SU-DHL-6 (cell line): ENCODE results near the gene CYP2E1.

Experiments used
- CTCF ChIP-seq: fragments of 200-600 bp; sonication (generic); IDR thresholded peaks from one replicate; pipeline ENCODE4 v1.5.1; 2017; ENCODE audit warnings: antibody characterized with exemption, mild to moderate bottlenecking, low read length, moderate library complexity; ENCODE audit not compliant: insufficient read depth, poor library complexity, severe bottlenecking
- EZH2phosphoT487 ChIP-seq: fragments of 200-600 bp; sonication (generic), shearing (Covaris generic); conservative IDR thresholded peaks from 2 replicates; pipeline ENCODE4 v1.6.1; 2018; ENCODE audit warnings: mild to moderate bottlenecking, antibody characterized with exemption, low read length, moderate library complexity, mixed read lengths

- no peak for TF ChIP-seq CTCF
- TF ChIP-seq EZH2phosphoT487: no peak
Observed at GRCh38 chr10:133557381-133557780, 30.2 kb downstream of the CYP2E1 start.
